Measurements from ENCODE around the gene TAS1R2.
"Not testable (repeated sequence)": the region's sequence is repeated elsewhere in the genome, so short reads cannot be mapped to it uniquely, and the experiment has no call there.

TAS1R2 gene

GRCh38 chr1:18859560-18859959 is at the start of gene TAS1R2:
TSS of gene TAS1R2 (minus strand) at chr1:18859660. CDS start at chr1:18859660, 0 bp downstream.
- DNase-seq (ENCODE audit: low spot score): no peak

GRCh38 chr1:18907917-18908845 is 48.7 kb upstream of the TAS1R2 start:
- no peak for DNase-seq (ENCODE audit: low spot score)

GRCh38 chr1:18907021-18907916 is 47.8 kb upstream of the TAS1R2 start:
- peak; percentile 79 for DNase-seq (ENCODE audit: low spot score)

- no peak for DNase-seq (ENCODE audit: low spot score)
Measured at GRCh38 chr1:18903291-18903756, 43.9 kb upstream of the TAS1R2 start.

GRCh38 chr1:18902523-18903290 is 43.2 kb upstream of the TAS1R2 start, which contains the start of gene ALDH4A1:
TSS of gene ALDH4A1 (minus strand) at chr1:18902555. CDS start at chr1:18902523, 32 bp downstream.
- DNase-seq (ENCODE audit: low spot score): peak; percentile 96

GRCh38 chr1:18901952-18902522 is 42.6 kb upstream of the TAS1R2 start:
- no peak for DNase-seq (ENCODE audit: low spot score)

GRCh38 chr1:18901147-18901951 is 41.9 kb upstream of the TAS1R2 start:
- DNase-seq (ENCODE audit: low spot score): no peak

GRCh38 chr1:18900303-18900841 is 40.9 kb upstream of the TAS1R2 start:
- no peak for DNase-seq (ENCODE audit: low spot score)

GRCh38 chr1:18899363-18900049 is 40.0 kb upstream of the TAS1R2 start:
- no peak for DNase-seq (ENCODE audit: low spot score)

- DNase-seq (ENCODE audit: low spot score): no peak
Measured at GRCh38 chr1:18898567-18898966, 39.1 kb upstream of the TAS1R2 start.

GRCh38 chr1:18895317-18895716 is 35.9 kb upstream of the TAS1R2 start:
- no peak for DNase-seq (ENCODE audit: low spot score)

- no peak for DNase-seq (ENCODE audit: low spot score)
Measured at GRCh38 chr1:18893120-18893519, 33.7 kb upstream of the TAS1R2 start.

GRCh38 chr1:18891858-18892257 is 32.4 kb upstream of the TAS1R2 start:
- DNase-seq (ENCODE audit: low spot score): not testable (repeated sequence)

GRCh38 chr1:18891426-18891780 is 31.9 kb upstream of the TAS1R2 start:
- no peak for DNase-seq (ENCODE audit: low spot score)

- peak; percentile 53 for DNase-seq (ENCODE audit: low spot score)
Measured at GRCh38 chr1:18890706-18891425, 31.4 kb upstream of the TAS1R2 start.

GRCh38 chr1:18886003-18886335 is 26.5 kb upstream of the TAS1R2 start:
- no peak for DNase-seq (ENCODE audit: low spot score)

GRCh38 chr1:18885311-18886002 is 26.0 kb upstream of the TAS1R2 start:
- no peak for DNase-seq (ENCODE audit: low spot score)

- no peak for DNase-seq (ENCODE audit: low spot score)
Measured at GRCh38 chr1:18884727-18885126, 25.3 kb upstream of the TAS1R2 start.

- no peak for DNase-seq (ENCODE audit: low spot score)
Measured at GRCh38 chr1:18884419-18884717, 24.9 kb upstream of the TAS1R2 start.
